Measurements from ENCODE around the gene GIGYF2. TPM values are rescaled to one million over a fixed set of nuclear protein-coding genes. Genes with fewer than 3 reads are reported as not detected.

Gene GIGYF2
- total and polyA plus RNA-seq, 11 donors: 25.3 to 78.1 (median 56.5) TPM

DNA sequence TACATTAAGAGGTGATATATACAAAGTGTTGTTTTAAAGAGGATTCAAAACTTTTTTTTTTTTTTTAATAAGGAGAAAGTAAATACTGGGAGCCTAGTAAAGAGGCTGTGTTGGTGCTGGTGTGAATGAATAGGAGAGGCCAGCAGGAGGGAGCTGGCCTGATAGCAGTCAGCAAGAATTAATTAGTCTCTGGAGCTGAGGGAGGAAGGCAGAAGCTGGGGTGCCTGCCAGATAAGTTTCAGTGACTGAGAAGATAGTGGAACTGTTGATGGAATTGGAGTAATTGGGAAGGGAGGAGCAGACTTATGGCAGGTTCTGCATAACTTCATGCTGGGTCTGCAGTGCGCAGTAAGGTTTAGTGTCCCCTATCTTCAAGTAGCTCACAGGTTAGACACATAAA, 136.7 kb downstream of the GIGYF2 start:
- WGBS, 4 donors: 67 to 86% (median 78%) methylated on average over 1 of the region's 1 CpG
- H3K27ac ChIP-seq: no peak overlapping the region
- H3K4me3 ChIP-seq: no peak overlapping the region
- TF ChIP-seq, protein P1, sequence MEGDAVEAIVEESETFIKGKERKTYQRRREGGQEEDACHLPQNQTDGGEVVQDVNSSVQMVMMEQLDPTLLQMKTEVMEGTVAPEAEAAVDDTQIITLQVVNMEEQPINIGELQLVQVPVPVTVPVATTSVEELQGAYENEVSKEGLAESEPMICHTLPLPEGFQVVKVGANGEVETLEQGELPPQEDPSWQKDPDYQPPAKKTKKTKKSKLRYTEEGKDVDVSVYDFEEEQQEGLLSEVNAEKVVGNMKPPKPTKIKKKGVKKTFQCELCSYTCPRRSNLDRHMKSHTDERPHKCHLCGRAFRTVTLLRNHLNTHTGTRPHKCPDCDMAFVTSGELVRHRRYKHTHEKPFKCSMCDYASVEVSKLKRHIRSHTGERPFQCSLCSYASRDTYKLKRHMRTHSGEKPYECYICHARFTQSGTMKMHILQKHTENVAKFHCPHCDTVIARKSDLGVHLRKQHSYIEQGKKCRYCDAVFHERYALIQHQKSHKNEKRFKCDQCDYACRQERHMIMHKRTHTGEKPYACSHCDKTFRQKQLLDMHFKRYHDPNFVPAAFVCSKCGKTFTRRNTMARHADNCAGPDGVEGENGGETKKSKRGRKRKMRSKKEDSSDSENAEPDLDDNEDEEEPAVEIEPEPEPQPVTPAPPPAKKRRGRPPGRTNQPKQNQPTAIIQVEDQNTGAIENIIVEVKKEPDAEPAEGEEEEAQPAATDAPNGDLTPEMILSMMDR (IDR thresholded peaks at IDR 0.05): no peak
- no peak for TF ChIP-seq POLR2A (IDR thresholded peaks at IDR 0.05)
- peaks cover 0 to 30% (median 17%) of the 10 kb centered on the region in 12 donors for H3K4me1 ChIP-seq
- H3K27me3 ChIP-seq: no peaks in the 10 kb centered on the region
- H3K36me3 ChIP-seq: peaks cover 0 to 91% (median 71%) of the 10 kb centered on the region in 9 donors
- intact Hi-C loops (cut with DNase I): loop anchor here in 1 of 10 donors (10.0 kb wide), 1 partner anchor 229 kb away; no protein-coding TSS in a partner anchor
- no peak for DNase-seq
- peak; percentile 41 to 64 (median 56) for ATAC-seq
- H3K9me3 ChIP-seq: no peaks in the 10 kb centered on the region

DNA sequence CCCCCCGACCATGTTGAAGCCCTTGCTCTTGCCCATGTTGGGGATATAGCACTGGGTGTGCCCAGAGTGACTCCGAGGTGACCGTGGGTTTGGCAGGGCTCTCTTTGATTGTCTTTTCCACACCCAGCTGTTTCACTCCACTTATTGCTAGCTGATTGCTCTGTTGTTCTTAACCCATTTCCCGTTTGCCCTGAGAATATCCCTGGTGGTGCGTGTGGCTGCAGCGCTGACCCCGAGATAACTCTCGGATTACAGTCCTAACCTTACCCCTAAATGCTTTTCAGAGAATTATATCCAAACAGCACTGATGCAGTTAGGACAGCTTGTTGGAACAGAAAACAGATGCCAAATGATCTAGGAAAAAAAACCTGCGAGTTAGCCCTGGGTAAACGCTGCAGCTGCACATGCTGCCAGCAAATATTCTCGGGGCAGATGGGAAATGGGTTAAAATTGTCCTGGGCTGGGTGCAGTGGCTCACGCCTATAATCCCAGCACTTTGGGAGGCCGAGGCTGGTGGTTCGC, 138.6 kb downstream of the GIGYF2 start:
- 41 to 53% (median 47%) methylated on average over 14 of the region's 14 CpGs for WGBS, 4 donors
- Histone ChIP-seq H3K36me3 (peaks cover 0 to 91% (median 75%) of the 10 kb centered on the region in 9 donors), H3K4me3 (no peak overlapping the region), H3K4me1 (peaks cover 0 to 43% (median 27%) of the 10 kb centered on the region in 12 donors), H3K9me3 (no peaks in the 10 kb centered on the region), H3K27ac (peak overlapping the region in 1 of 12 donors; percentile 30), H3K27me3 (no peaks in the 10 kb centered on the region)
- no peak for TF ChIP-seq POLR2A (IDR thresholded peaks at IDR 0.05)
- TF ChIP-seq, protein P1 (IDR thresholded peaks at IDR 0.05): no peak
- peak in 1 of 5 donors; percentile 31 for DNase-seq
- intact Hi-C loops (cut with DNase I): loop anchor here in 1 of 10 donors (10.0 kb wide), 1 partner anchor 231 kb away; no protein-coding TSS in a partner anchor
- ATAC-seq: peak; percentile 63 to 78 (median 66)

DNA sequence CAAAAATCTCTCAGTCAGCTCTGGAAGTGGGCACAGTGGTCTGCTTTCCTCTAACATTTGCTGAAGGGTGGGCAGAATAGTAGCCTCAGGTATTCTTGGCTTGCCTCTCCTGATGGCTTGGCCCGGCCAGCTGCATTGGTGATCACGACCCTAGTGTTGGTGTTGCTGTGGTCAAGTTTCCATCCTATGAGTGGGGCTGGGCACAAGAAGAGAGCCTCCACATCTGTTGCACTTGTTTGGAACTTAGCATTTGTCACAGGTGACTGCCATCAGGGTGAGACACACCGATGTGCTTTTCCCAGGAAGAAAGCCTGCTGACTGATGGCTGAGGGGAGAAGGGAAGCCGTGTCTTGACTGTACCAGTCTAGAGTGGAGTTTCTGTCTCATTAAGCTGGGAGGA, 139.8 kb downstream of the GIGYF2 start:
- intact Hi-C loops (cut with DNase I): loop anchor here in 1 of 10 donors (10.0 kb wide), 1 partner anchor 232 kb away; no protein-coding TSS in a partner anchor
- H3K27me3 ChIP-seq: no peaks in the 10 kb centered on the region
- H3K9me3 ChIP-seq: no peaks in the 10 kb centered on the region
- peaks cover 0 to 91% (median 77%) of the 10 kb centered on the region in 9 donors for H3K36me3 ChIP-seq
- no peak overlapping the region for H3K27ac ChIP-seq
- ATAC-seq (no peak), DNase-seq (no peak)
- no peak overlapping the region for H3K4me3 ChIP-seq
- H3K4me1 ChIP-seq: peaks cover 0 to 43% (median 27%) of the 10 kb centered on the region in 12 donors
- TF ChIP-seq POLR2A (IDR thresholded peaks at IDR 0.05): no peak
- TF ChIP-seq, protein P1 (IDR thresholded peaks at IDR 0.05): no peak
- 90 to 96% (median 92%) methylated on average over 4 of the region's 4 CpGs for WGBS, 4 donors

DNA sequence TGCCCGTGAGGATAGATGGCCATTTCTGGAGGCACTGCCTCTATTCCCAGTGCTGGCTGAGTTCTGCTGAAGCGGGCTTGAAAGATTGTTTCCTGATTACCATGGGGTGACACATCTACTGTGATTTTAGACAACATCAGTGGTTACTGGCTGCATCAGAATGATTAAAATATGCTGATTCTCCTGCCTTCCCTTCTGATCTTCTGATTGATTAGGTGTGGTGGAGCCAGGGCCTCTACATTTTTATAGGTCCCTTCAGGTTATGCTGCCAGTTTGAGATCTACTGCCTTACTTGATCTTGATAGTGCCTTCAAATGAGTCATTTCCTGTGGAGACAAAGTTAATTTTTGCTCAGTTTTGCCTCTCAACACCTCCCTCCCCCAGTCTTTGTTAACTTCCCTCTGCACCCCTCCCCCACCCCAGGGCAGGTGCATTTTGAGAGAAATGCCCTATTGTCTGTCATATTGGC, 141.3 kb downstream of the GIGYF2 start:
- intact Hi-C loops (cut with DNase I): loop anchor here in 1 of 10 donors (10.0 kb wide), 1 partner anchor 234 kb away; no protein-coding TSS in a partner anchor
- TF ChIP-seq, protein P1 (IDR thresholded peaks at IDR 0.05): no peak
- no peak for TF ChIP-seq POLR2A (IDR thresholded peaks at IDR 0.05)
- Histone ChIP-seq H3K4me3 (no peak overlapping the region), H3K9me3 (no peaks in the 10 kb centered on the region), H3K36me3 (peaks cover 0 to 87% (median 71%) of the 10 kb centered on the region in 9 donors), H3K27ac (peak overlapping the region in 1 of 12 donors; percentile 72), H3K27me3 (no peaks in the 10 kb centered on the region), H3K4me1 (peaks cover 0 to 41% (median 27%) of the 10 kb centered on the region in 12 donors)
- 57 to 65% (median 60%) methylated on average over 2 of the region's 2 CpGs for WGBS, 4 donors
- no peak for DNase-seq
- peak in 2 of 4 donors; percentile 17 to 21 for ATAC-seq

Measured in heart left ventricle (tissue), 16 donors.